ENCODE results near the gene TRAPPC12. TPM values are rescaled to one million over a fixed set of nuclear protein-coding genes. Genes with fewer than 3 reads are reported as not detected.

Gene TRAPPC12
- total RNA-seq, 1 experiment from 2014 or later: 86.0 TPM

- no peaks in the 10 kb centered on the region for H3K27me3 Mint-ChIP-seq (ENCODE audit: low read depth)
- no peaks in the 10 kb centered on the region for H3K79me1 ChIP-seq (ENCODE audit: insufficient read depth, low read depth, low read length, poor library complexity, severe bottlenecking)
These were observed 26.4 kb downstream of the TRAPPC12 start for GRCh38 chr2:3405876-3406275.

More at GRCh38 chr2:3405876-3406275, 26.4 kb downstream of the TRAPPC12 start:
- no peak overlapping the region for H3K23ac ChIP-seq (ENCODE audit: insufficient read length, low read depth, low read length)
- Mint-ChIP-seq H3K36me3 (ENCODE audit: insufficient read depth in 1 of 3, low read depth in 3 of 3) (peaks cover 5 to 38% (median 38%) of the 10 kb centered on the region in 3 experiments; a peak in 6 of 7 replicates), H3K4me1 (no peaks in the 10 kb centered on the region), H3K4me3 (no peak overlapping the region), H3K9me3 (no peaks in the 10 kb centered on the region), H3K27ac (peak overlapping the region in 1 of 3 experiments; percentile 87; a peak in 1 of 7 replicates)
- no peaks in the 10 kb centered on the region for H3K27me3 ChIP-seq (ENCODE audit: insufficient read depth, low read length)
- no peak for DNase-seq
- H3K4me2 ChIP-seq (ENCODE audit: insufficient read depth, insufficient read length, low read length): no peak overlapping the region
- no peak overlapping the region for H3K4ac ChIP-seq (ENCODE audit: low read depth, low read length)
- H4K8ac ChIP-seq (replicated peaks; ENCODE audit: insufficient read length, low read depth, low read length): no peak overlapping the region
- no peak overlapping the region for H3K56ac ChIP-seq (ENCODE audit: insufficient read length, low read depth, low read length)
- no peak overlapping the region for H3K18ac ChIP-seq (ENCODE audit: insufficient read length, low read depth, low read length)
- H2AFZ ChIP-seq (ENCODE audit: low read length): no peak overlapping the region
- no peak for TF ChIP-seq CTCF (conservative IDR thresholded peaks at IDR 0.05)
- H4K91ac ChIP-seq (ENCODE audit: insufficient read length, low read depth, low read length): no peak overlapping the region
- H2BK120ac ChIP-seq (ENCODE audit: low read depth, low read length, poor library complexity, severe bottlenecking): no peak overlapping the region
- no peak overlapping the region for H2BK5ac ChIP-seq (ENCODE audit: insufficient read length, low read length)
- H2BK12ac ChIP-seq (ENCODE audit: insufficient read length, low read depth, low read length): no peak overlapping the region
- no peak overlapping the region for H3K27ac ChIP-seq (ENCODE audit: insufficient read length, low read depth, low read length)
- no peaks in the 10 kb centered on the region for H4K20me1 ChIP-seq (ENCODE audit: control insufficient read depth, insufficient read depth, insufficient read length)
- no peak overlapping the region for H3K9ac ChIP-seq (ENCODE audit: extremely low read depth, insufficient read length, low read length)
- H2BK15ac ChIP-seq (ENCODE audit: low read depth, low read length): no peak overlapping the region
- no peak overlapping the region for H3K14ac ChIP-seq (ENCODE audit: insufficient read depth, low read length)
- H2AK5ac ChIP-seq (ENCODE audit: insufficient read length, low read length): no peak overlapping the region
- no peaks in the 10 kb centered on the region for H3K9me3 ChIP-seq (ENCODE audit: control insufficient read depth, low read depth, low read length)
- no CpG with 5 or more reads among the region's 7 CpGs for WGBS (ENCODE audit: extremely low coverage, insufficient read length, low lambda C conversion rate)
- H4K5ac ChIP-seq (ENCODE audit: insufficient read length, low read depth, low read length): no peak overlapping the region
- no peak overlapping the region for H2BK20ac ChIP-seq (ENCODE audit: low read depth, low read length, poor library complexity, severe bottlenecking)
- H3K79me2 ChIP-seq (ENCODE audit: insufficient read depth, low read length): no peaks in the 10 kb centered on the region
- no peaks in the 10 kb centered on the region for H3K4me1 ChIP-seq (ENCODE audit: insufficient read depth, low read length)
- H3K23me2 ChIP-seq (ENCODE audit: insufficient read length, low read depth, low read length, poor library complexity, severe bottlenecking): no peaks in the 10 kb centered on the region
- no peak overlapping the region for H3T11ph ChIP-seq (ENCODE audit: low read length)

All from H9 (cell line).